ENCODE measurements around the gene OR10J5. TPM values are rescaled to one million over a fixed set of nuclear protein-coding genes. Genes with fewer than 3 reads are reported as not detected.

The OR10J5 gene
- not detected in 2 replicates for total RNA-seq

- TF ChIP-seq, protein P1, sequence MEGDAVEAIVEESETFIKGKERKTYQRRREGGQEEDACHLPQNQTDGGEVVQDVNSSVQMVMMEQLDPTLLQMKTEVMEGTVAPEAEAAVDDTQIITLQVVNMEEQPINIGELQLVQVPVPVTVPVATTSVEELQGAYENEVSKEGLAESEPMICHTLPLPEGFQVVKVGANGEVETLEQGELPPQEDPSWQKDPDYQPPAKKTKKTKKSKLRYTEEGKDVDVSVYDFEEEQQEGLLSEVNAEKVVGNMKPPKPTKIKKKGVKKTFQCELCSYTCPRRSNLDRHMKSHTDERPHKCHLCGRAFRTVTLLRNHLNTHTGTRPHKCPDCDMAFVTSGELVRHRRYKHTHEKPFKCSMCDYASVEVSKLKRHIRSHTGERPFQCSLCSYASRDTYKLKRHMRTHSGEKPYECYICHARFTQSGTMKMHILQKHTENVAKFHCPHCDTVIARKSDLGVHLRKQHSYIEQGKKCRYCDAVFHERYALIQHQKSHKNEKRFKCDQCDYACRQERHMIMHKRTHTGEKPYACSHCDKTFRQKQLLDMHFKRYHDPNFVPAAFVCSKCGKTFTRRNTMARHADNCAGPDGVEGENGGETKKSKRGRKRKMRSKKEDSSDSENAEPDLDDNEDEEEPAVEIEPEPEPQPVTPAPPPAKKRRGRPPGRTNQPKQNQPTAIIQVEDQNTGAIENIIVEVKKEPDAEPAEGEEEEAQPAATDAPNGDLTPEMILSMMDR (IDR thresholded peaks at IDR 0.05), result no peak
- H3K27ac Mint-ChIP-seq, result no peak within 1 kb of the TSS
- H3K9me3 Mint-ChIP-seq, result no peaks in the 10 kb centered on the region
- no peak for ATAC-seq (ENCODE audit: low read depth)
- no peak for DNase-seq
- H3K4me1 Mint-ChIP-seq, result no peaks in the 10 kb centered on the region
- peaks cover 6% of the 10 kb centered on the region for H3K27me3 Mint-ChIP-seq
- ChIA-PET CTCF (no interaction called here), POLR2A (no interaction called here)
- no peaks in the 10 kb centered on the region for H3K36me3 Mint-ChIP-seq (ENCODE audit: low read depth)
- intact Hi-C loops (cut with micrococcal nuclease), result no loop called here
- no peak within 1 kb of the TSS for H3K4me3 Mint-ChIP-seq
These were observed at the start of gene OR10J5 for GRCh38 chr1:159535907-159536306. OR10J5 (minus strand) TSS chr1:159536007; CDS start chr1:159536007, 0 bp downstream.

GRCh38 chr1:159584536-159584935, 48.7 kb upstream of the OR10J5 start:
- ChIA-PET CTCF (no interaction called here), POLR2A (no interaction called here)
- no peaks in the 10 kb centered on the region for H3K9me3 Mint-ChIP-seq
- intact Hi-C loops (cut with micrococcal nuclease), result no loop called here
- ATAC-seq (ENCODE audit: low read depth) (no peak), DNase-seq (no peak)
- no peaks in the 10 kb centered on the region for H3K4me1 Mint-ChIP-seq
- TF ChIP-seq, protein P1 (IDR thresholded peaks at IDR 0.05), result no peak
- no peak overlapping the region for H3K4me3 Mint-ChIP-seq
- H3K27ac Mint-ChIP-seq, result no peak overlapping the region
- H3K27me3 Mint-ChIP-seq, result peaks cover 14% of the 10 kb centered on the region
- H3K36me3 Mint-ChIP-seq (ENCODE audit: low read depth), result no peaks in the 10 kb centered on the region

- TF ChIP-seq, protein P1 (IDR thresholded peaks at IDR 0.05), result no peak
- DNase-seq, result no peak
- H3K9me3 Mint-ChIP-seq, result no peaks in the 10 kb centered on the region
- intact Hi-C loops (cut with micrococcal nuclease), result no loop called here
- H3K4me1 Mint-ChIP-seq, result no peaks in the 10 kb centered on the region
- no peak for ATAC-seq (ENCODE audit: low read depth)
- peaks cover 16% of the 10 kb centered on the region for H3K27me3 Mint-ChIP-seq
- H3K27ac Mint-ChIP-seq, result no peak overlapping the region
- ChIA-PET POLR2A (no interaction called here), CTCF (no interaction called here)
- no peaks in the 10 kb centered on the region for H3K36me3 Mint-ChIP-seq (ENCODE audit: low read depth)
- H3K4me3 Mint-ChIP-seq, result no peak overlapping the region
These were observed 45.6 kb upstream of the OR10J5 start for GRCh38 chr1:159581422-159581821.

DNA sequence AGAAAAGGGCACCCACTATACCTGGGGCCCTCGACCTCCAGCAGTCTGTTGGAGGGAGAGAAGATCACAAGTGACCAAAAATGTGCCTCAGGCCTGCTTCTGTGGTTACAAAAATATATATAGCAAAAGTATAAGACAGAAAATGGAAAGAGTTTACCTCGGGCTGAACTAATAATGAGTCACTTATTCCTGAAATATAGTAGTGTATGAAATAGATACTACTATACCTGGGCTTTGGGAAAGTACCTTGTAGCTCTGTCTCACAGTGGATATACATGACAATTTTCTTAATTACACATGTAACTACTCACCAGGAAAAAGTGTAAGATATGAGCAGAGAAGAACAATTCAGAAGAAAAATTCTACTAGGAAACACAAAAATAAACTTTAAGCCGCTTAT, 44.5 kb upstream of the OR10J5 start:
- DNase-seq (no peak), ATAC-seq (ENCODE audit: low read depth) (no peak)
- Mint-ChIP-seq H3K9me3 (no peaks in the 10 kb centered on the region), H3K27ac (no peak overlapping the region), H3K4me3 (no peak overlapping the region), H3K27me3 (peaks cover 18% of the 10 kb centered on the region), H3K36me3 (ENCODE audit: low read depth) (no peaks in the 10 kb centered on the region), H3K4me1 (no peaks in the 10 kb centered on the region)
- ChIA-PET POLR2A (no interaction called here), CTCF (no interaction called here)
- TF ChIP-seq, protein P1 (IDR thresholded peaks at IDR 0.05), result no peak
- intact Hi-C loops (cut with micrococcal nuclease), result no loop called here

DNA sequence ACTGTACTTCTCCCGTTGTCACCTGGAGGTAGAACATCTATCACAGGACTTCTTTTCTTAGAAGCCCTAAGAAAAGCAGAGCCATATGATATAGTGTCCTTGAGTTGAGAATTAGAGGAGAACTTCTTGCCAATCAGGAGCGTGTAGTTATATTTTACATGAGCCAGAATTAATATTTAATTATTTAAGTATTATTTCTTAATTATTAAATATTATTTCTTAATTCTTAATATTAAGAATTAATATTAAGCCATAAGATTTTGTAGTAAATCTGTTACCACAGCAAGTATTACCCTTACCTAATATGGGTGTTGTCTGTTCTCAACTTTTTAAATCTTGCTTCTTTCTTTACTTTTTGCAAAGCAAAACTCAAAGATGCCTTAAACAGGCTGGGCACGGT, 41.6 kb upstream of the OR10J5 start:
- Mint-ChIP-seq H3K36me3 (ENCODE audit: low read depth) (no peaks in the 10 kb centered on the region), H3K27ac (no peak overlapping the region), H3K4me3 (no peak overlapping the region), H3K4me1 (no peaks in the 10 kb centered on the region), H3K27me3 (peaks cover 20% of the 10 kb centered on the region), H3K9me3 (peaks cover 3% of the 10 kb centered on the region)
- ATAC-seq (ENCODE audit: low read depth) (no peak), DNase-seq (no peak)
- TF ChIP-seq, protein P1 (IDR thresholded peaks at IDR 0.05), result no peak
- CTCF ChIA-PET, result no interaction called here
- intact Hi-C loops (cut with micrococcal nuclease), result no loop called here
- POLR2A ChIA-PET, result no interaction called here

All from activated B cell treated with CpG ODN at 0.5 μM for 24 hours (primary cell).